ENCODE results near the gene ULK4. TPM values are rescaled to one million over a fixed set of nuclear protein-coding genes. Genes with fewer than 3 reads are reported as not detected.

The ULK4 gene
- total and polyA plus RNA-seq, 2 of the 4 experiments (the other 2 are of a cell fraction), result 2.7 to 5.0 TPM

DNA sequence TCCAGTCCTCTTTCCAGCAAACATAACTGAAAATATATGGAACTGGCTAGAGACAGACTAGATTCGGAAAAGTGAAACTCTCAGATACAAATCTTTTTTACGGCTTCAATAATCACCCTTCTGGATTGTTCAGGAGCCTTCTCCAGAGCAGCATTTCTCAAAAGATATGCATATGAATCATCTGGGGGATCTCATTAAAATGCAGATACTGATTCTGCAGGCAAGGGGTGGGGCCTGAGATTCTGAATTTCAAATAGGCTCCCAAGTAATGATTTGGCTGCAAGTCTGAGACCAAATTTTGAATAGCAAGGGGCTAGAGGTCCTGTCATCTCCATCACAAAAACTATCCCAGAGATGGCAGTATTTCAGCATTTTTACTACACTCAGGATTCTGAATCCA is 597.2 kb downstream of the ULK4 start:
- Histone ChIP-seq H3K27ac (ENCODE audit: insufficient read depth, low read length) (no peak overlapping the region), H4K5ac (ENCODE audit: low read depth, low read length) (no peak overlapping the region), H2AK5ac (ENCODE audit: low read depth, low read length) (no peak overlapping the region), H3K4me2 (ENCODE audit: low read depth, low read length) (no peak overlapping the region), H3K36me3 (ENCODE audit: control insufficient read depth, insufficient read depth, low read length) (no peaks in the 10 kb centered on the region), H4K20me1 (ENCODE audit: insufficient read depth, low read length) (no peaks in the 10 kb centered on the region), H2BK15ac (ENCODE audit: low read depth, low read length) (no peak overlapping the region), H3K23ac (ENCODE audit: low read depth, low read length) (no peak overlapping the region), H3K56ac (ENCODE audit: extremely low read depth, insufficient read depth, low read length) (no peak overlapping the region), H4K8ac (ENCODE audit: low read depth in 2 of 2, low read length in 2 of 2) (no peak overlapping the region), H3K4me3 (ENCODE audit: insufficient read depth, low read depth, low read length) (no peak overlapping the region), H3K9me3 (ENCODE audit: control insufficient read depth, insufficient read depth, low read length) (no peaks in the 10 kb centered on the region), H2BK120ac (ENCODE audit: low read depth, low read length) (no peak overlapping the region), H2BK5ac (ENCODE audit: low read depth, low read length, poor library complexity, severe bottlenecking) (no peak overlapping the region), H3K27me3 (ENCODE audit: control insufficient read depth, insufficient read depth, low read length) (no peaks in the 10 kb centered on the region), H3K14ac (replicated peaks; ENCODE audit: low read depth, low read length) (no peak overlapping the region), H3K4ac (ENCODE audit: low read depth, low read length) (no peak overlapping the region), H2AFZ (replicated peaks; ENCODE audit: low read length, poor library complexity) (no peak overlapping the region), H4K91ac (ENCODE audit: insufficient read depth, low read depth, low read length) (no peak overlapping the region), H3K9ac (ENCODE audit: low read depth, low read length) (no peak overlapping the region), H3K18ac (ENCODE audit: low read depth, low read length) (no peak overlapping the region), H3K4me1 (ENCODE audit: control insufficient read depth, insufficient read depth, low read length) (no peaks in the 10 kb centered on the region), H3K79me1 (ENCODE audit: low read depth in 1 of 2, low read length in 2 of 2) (no peaks in the 10 kb centered on the region), H2AK9ac (replicated peaks; ENCODE audit: low read depth, low read length, poor library complexity) (no peak overlapping the region), H3K9me1 (ENCODE audit: insufficient read depth, low read length) (no peaks in the 10 kb centered on the region), H2BK20ac (ENCODE audit: low read depth, low read length) (no peak overlapping the region)
- ChIA-PET POLR2A (ENCODE audit: unreplicated experiment) (no interaction called here), CTCF (no interaction called here)
- dilution Hi-C loops (cut with HindIII; ENCODE audit: low sequenced_read_pairs, unreplicated experiment) (no loop called here), in situ Hi-C loops (cut with MboI; ENCODE audit: low sequenced_read_pairs) (no loop called here), intact Hi-C loops (cut with micrococcal nuclease) (no loop called here)
- ATAC-seq (ENCODE audit: low read depth), result no peak
- WGBS, 2 experiments (ENCODE audit: extremely low coverage in 2 of 2, insufficient read length in 1 of 2), result no CpG with 5 or more reads among the region's 2 CpGs
- no TSS peak for BruUV-seq (replicated peaks)
- no peak for DNase-seq
- TF ChIP-seq, protein P1, sequence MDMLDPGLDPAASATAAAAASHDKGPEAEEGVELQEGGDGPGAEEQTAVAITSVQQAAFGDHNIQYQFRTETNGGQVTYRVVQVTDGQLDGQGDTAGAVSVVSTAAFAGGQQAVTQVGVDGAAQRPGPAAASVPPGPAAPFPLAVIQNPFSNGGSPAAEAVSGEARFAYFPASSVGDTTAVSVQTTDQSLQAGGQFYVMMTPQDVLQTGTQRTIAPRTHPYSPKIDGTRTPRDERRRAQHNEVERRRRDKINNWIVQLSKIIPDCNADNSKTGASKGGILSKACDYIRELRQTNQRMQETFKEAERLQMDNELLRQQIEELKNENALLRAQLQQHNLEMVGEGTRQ (IDR thresholded peaks at IDR 0.05; ENCODE audit: low read depth, low read length), result no peak
- no peak for TF ChIP-seq FOS (IDR thresholded peaks at IDR 0.05; ENCODE audit: low read depth, low read length)
- no peak for TF ChIP-seq CHD1 (IDR thresholded peaks at IDR 0.05; ENCODE audit: low read depth, low read length)
- no peak for TF ChIP-seq RFX5 (IDR thresholded peaks at IDR 0.05; ENCODE audit: low read depth, low read length)
